Type B pancreatic cell (in vitro differentiated cells): ENCODE data around the gene MYO3B. TPM values are rescaled to one million over a fixed set of nuclear protein-coding genes. Genes with fewer than 3 reads are reported as not detected.

Experiments used
- DNase-seq: peaks from one replicate; pipeline ENCODE4 v3.0.0; 2021; ENCODE audit warnings: mixed read lengths; ENCODE audit not compliant: unreplicated experiment; ENCODE audit errors: extremely low spot score
- H3K27ac Mint-ChIP-seq: 2 replicates; pipeline ENCODE4 v1.8.0; 2021; ENCODE audit warnings: mild to moderate bottlenecking, mixed read lengths
- H3K27me3 Mint-ChIP-seq: 2 replicates; pipeline ENCODE4 v1.8.0; 2021; ENCODE audit warnings: mixed read lengths
- H3K36me3 Mint-ChIP-seq: 2 replicates; pipeline ENCODE4 v1.8.0; 2021; ENCODE audit warnings: mixed read lengths
- H3K4me1 Mint-ChIP-seq: one replicate; pipeline ENCODE4 v1.8.0; 2021; ENCODE audit warnings: mixed read lengths; ENCODE audit not compliant: unreplicated experiment
- H3K4me3 Mint-ChIP-seq: 2 replicates; pipeline ENCODE4 v1.8.0; 2021; ENCODE audit warnings: mild to moderate bottlenecking, mixed read lengths
- H3K9me3 Mint-ChIP-seq: 2 replicates; pipeline ENCODE4 v1.8.0; 2021; ENCODE audit warnings: mixed read lengths
- CTCF ChIP-seq: fragments of 200-600 bp; sonication (generic); conservative IDR thresholded peaks from 2 replicates; pipeline ENCODE4 v1.5.0; 2021; ENCODE audit warnings: antibody characterized with exemption, mild to moderate bottlenecking
- total RNA-seq: library from RNA; stranded (reverse); gene quantifications from 2 replicates; pipeline ENCODE4 v1.2.1, GENCODE V29; 2021; ENCODE audit warnings: low replicate concordance

MYO3B gene
- total RNA-seq, 1 donor from 2014 or later: 0.46 TPM

GRCh38 chr2:170143045-170143717 is 34.8 kb upstream of the MYO3B start:
- H3K36me3 Mint-ChIP-seq: no peaks in the 10 kb centered on the region
- no peaks in the 10 kb centered on the region for H3K9me3 Mint-ChIP-seq

GRCh38 chr2:170144761-170145160 is 33.2 kb upstream of the MYO3B start:
- Mint-ChIP-seq H3K27me3 (peaks cover 4% of the 10 kb centered on the region), H3K4me3 (no peak overlapping the region), H3K4me1 (peaks cover 17% of the 10 kb centered on the region)

More at GRCh38 chr2:170143045-170143717, 34.8 kb upstream of the MYO3B start:
- DNase-seq: no peak
- Mint-ChIP-seq H3K27me3 (peaks cover 4% of the 10 kb centered on the region), H3K4me3 (no peak overlapping the region), H3K27ac (no peak overlapping the region), H3K4me1 (peaks cover 17% of the 10 kb centered on the region)
- no peak for TF ChIP-seq CTCF

GRCh38 chr2:170145191-170145590 is 32.8 kb upstream of the MYO3B start:
- peaks cover 4% of the 10 kb centered on the region for H3K27me3 Mint-ChIP-seq
- H3K36me3 Mint-ChIP-seq: no peaks in the 10 kb centered on the region
- H3K4me3 Mint-ChIP-seq: no peak overlapping the region
- peaks cover 17% of the 10 kb centered on the region for H3K4me1 Mint-ChIP-seq
- no peak for TF ChIP-seq CTCF
- no peak for DNase-seq
- no peaks in the 10 kb centered on the region for H3K9me3 Mint-ChIP-seq
- H3K27ac Mint-ChIP-seq: no peak overlapping the region

More at GRCh38 chr2:170144761-170145160, 33.2 kb upstream of the MYO3B start:
- no peak for DNase-seq
- H3K9me3 Mint-ChIP-seq: no peaks in the 10 kb centered on the region
- no peak overlapping the region for H3K27ac Mint-ChIP-seq
- no peak for TF ChIP-seq CTCF
- H3K36me3 Mint-ChIP-seq: no peaks in the 10 kb centered on the region

GRCh38 chr2:170145675-170146432 is 32.1 kb upstream of the MYO3B start:
- no peak overlapping the region for H3K27ac Mint-ChIP-seq
- H3K4me1 Mint-ChIP-seq: peaks cover 17% of the 10 kb centered on the region
- no peak for DNase-seq
- H3K4me3 Mint-ChIP-seq: no peak overlapping the region
- no peaks in the 10 kb centered on the region for H3K9me3 Mint-ChIP-seq
- TF ChIP-seq CTCF: no peak
- H3K36me3 Mint-ChIP-seq: no peaks in the 10 kb centered on the region
- peaks cover 2% of the 10 kb centered on the region for H3K27me3 Mint-ChIP-seq

- no peak overlapping the region for H3K4me3 Mint-ChIP-seq
- TF ChIP-seq CTCF: no peak
- H3K27me3 Mint-ChIP-seq: no peaks in the 10 kb centered on the region
- H3K9me3 Mint-ChIP-seq: no peaks in the 10 kb centered on the region
- no peak overlapping the region for H3K27ac Mint-ChIP-seq
- DNase-seq: no peak
- H3K36me3 Mint-ChIP-seq: no peaks in the 10 kb centered on the region
- peaks cover 17% of the 10 kb centered on the region for H3K4me1 Mint-ChIP-seq
Observed at GRCh38 chr2:170146784-170147183, 31.2 kb upstream of the MYO3B start.
